Endometrial microvascular endothelial cells (primary cell): ENCODE results near the gene GOLPH3. TPM values are rescaled to one million over a fixed set of nuclear protein-coding genes. Genes with fewer than 3 reads are reported as not detected.

Experiments used
- in situ Hi-C: cut with HindIII; loops from 2 replicates; pipeline ENCODE4 v1.10.0; 2017; ENCODE audit warnings: low sequenced_read_pairs, low pct_unique_long_range_greater_than_20kb; ENCODE audit errors: inconsistent ontology term
- total RNA-seq: library from RNA; depleted of rRNA; stranded (reverse); fragments of >200 nt; gene quantifications from one replicate; pipeline ENCODE4 v1.2.3, GENCODE V29; 2015; ENCODE audit errors: inconsistent ontology term

The GOLPH3 gene
- total RNA-seq, 1 donor from 2014 or later: 61.9 TPM

GRCh38 chr5:32109236-32109635 is 64.9 kb downstream of the GOLPH3 start:
- in situ Hi-C loops: no loop called here

GRCh38 chr5:32108167-32108566 is 66.0 kb downstream of the GOLPH3 start:
- in situ Hi-C loops: no loop called here

GRCh38 chr5:32107291-32107690 is 66.8 kb downstream of the GOLPH3 start:
- in situ Hi-C loops: no loop called here

- in situ Hi-C loops: no loop called here
Observed at GRCh38 chr5:32103521-32103920, 70.6 kb downstream of the GOLPH3 start.

GRCh38 chr5:32102254-32102986 is 71.7 kb downstream of the GOLPH3 start:
- in situ Hi-C loops: no loop called here

- in situ Hi-C loops: no loop called here
Observed at GRCh38 chr5:32100691-32101302, 73.3 kb downstream of the GOLPH3 start.

- in situ Hi-C loops: no loop called here
Observed at GRCh38 chr5:32100230-32100629, 73.9 kb downstream of the GOLPH3 start.

GRCh38 chr5:32099486-32100035 is 74.6 kb downstream of the GOLPH3 start:
- in situ Hi-C loops: no loop called here

GRCh38 chr5:32098890-32099310 is 75.2 kb downstream of the GOLPH3 start:
- in situ Hi-C loops: no loop called here

- in situ Hi-C loops: no loop called here
Observed at GRCh38 chr5:32098291-32098690, 75.8 kb downstream of the GOLPH3 start.

GRCh38 chr5:32096891-32097595 is 77.1 kb downstream of the GOLPH3 start:
- in situ Hi-C loops: no loop called here

GRCh38 chr5:32095261-32095671 is 78.9 kb downstream of the GOLPH3 start:
- in situ Hi-C loops: no loop called here

- in situ Hi-C loops: no loop called here
Observed at GRCh38 chr5:32094691-32095090, 79.4 kb downstream of the GOLPH3 start.

- in situ Hi-C loops: no loop called here
Observed at GRCh38 chr5:32092938-32093812, 80.9 kb downstream of the GOLPH3 start.

GRCh38 chr5:32090755-32091128 is 83.4 kb downstream of the GOLPH3 start:
- in situ Hi-C loops: no loop called here

- in situ Hi-C loops: no loop called here
Observed at GRCh38 chr5:32090026-32090754, 83.9 kb downstream of the GOLPH3 start.

- in situ Hi-C loops: no loop called here
Observed at GRCh38 chr5:32089146-32090000, 84.7 kb downstream of the GOLPH3 start.
